Mucosa of descending colon (tissue), 3 donors: ENCODE results near the gene TMEM178A. TPM values are rescaled to one million over a fixed set of nuclear protein-coding genes. Genes with fewer than 3 reads are reported as not detected.

ENCODE experiments used
- ATAC-seq: fragments of 200-7000 bp; cut with Tn5 transposase; one replicate; pipeline ENCODE4 v1.9.1; 2020; ENCODE audit warnings: mild to moderate bottlenecking, moderate library complexity
- DNase-seq, 3 donors: peaks; one replicate each; pipeline ENCODE4 v3.0.0-alpha.2; 2020
- H3K36me3 ChIP-seq: fragments of 200-600 bp; one replicate; pipeline ENCODE4 v1.8.0; 2021; ENCODE audit warnings: low read depth, mild to moderate bottlenecking
- H3K4me1 ChIP-seq: fragments of 200-600 bp; one replicate; pipeline ENCODE4 v1.8.0; 2021; ENCODE audit warnings: low read depth, mild to moderate bottlenecking
- H3K4me3 ChIP-seq: fragments of 200-600 bp; one replicate; pipeline ENCODE4 v1.8.0; 2021; ENCODE audit warnings: mild to moderate bottlenecking
- H3K9me3 ChIP-seq: fragments of 200-600 bp; one replicate; pipeline ENCODE4 v1.8.0; 2021; ENCODE audit warnings: mild to moderate bottlenecking
- CTCF ChIP-seq: fragments of 200-600 bp; IDR thresholded peaks from one replicate; pipeline ENCODE4 v1.8.0; 2022; ENCODE audit warnings: antibody characterized with exemption, mild to moderate bottlenecking
- intact Hi-C, 2 donors: fragments of 100-400 bp; cut with DNase I in 1 of 2; cut with micrococcal nuclease in 1 of 2; formaldehyde crosslinking; loops; one replicate each; pipeline versions ENCODE4 v1.11.0 to v1.11.1; 2022; cut with DNase I, micrococcal nuclease
- total RNA-seq, 3 donors: library from RNA; stranded (reverse); fragmentation: NEBNext Ultra II Directional in 2 of 3; extraction: Animal tissue kit (Norgen Biotek cat#: 25700) in 2 of 3; gene quantifications; one replicate each; pipeline versions ENCODE4 v1.2.1 to v1.2.4, GENCODE V29; 2021 to 2023
- donor health status: DM: no; HTN: no; CAD: no; lungs with moderate emphysema.
- donor health status: DM: no; HTN: no; CAD: no.
- donor health status: DM: no; HTN: yes; CAD: no.

The TMEM178A gene
- total RNA-seq, 3 donors from 2014 or later = 1.0 to 3.9 (median 1.2) TPM

- DNase-seq (no peak), ATAC-seq (no peak)
- H3K36me3 ChIP-seq = no peaks in the 10 kb centered on the region
- intact Hi-C loops = no loop called here
- no peaks in the 10 kb centered on the region for H3K9me3 ChIP-seq
- TF ChIP-seq CTCF = no peak
- no peak overlapping the region for H3K4me3 ChIP-seq
- no peaks in the 10 kb centered on the region for H3K4me1 ChIP-seq
Observed at GRCh38 chr2:39734445-39734844, 68.7 kb downstream of the TMEM178A start.

- no peak for DNase-seq
- Histone ChIP-seq H3K36me3 (no peaks in the 10 kb centered on the region), H3K4me1 (no peaks in the 10 kb centered on the region), H3K9me3 (no peaks in the 10 kb centered on the region), H3K4me3 (no peak overlapping the region)
- intact Hi-C loops = no loop called here
- no peak for TF ChIP-seq CTCF
- ATAC-seq = no peak
Observed at GRCh38 chr2:39735648-39736047, 69.9 kb downstream of the TMEM178A start.

- Histone ChIP-seq H3K9me3 (no peaks in the 10 kb centered on the region), H3K36me3 (no peaks in the 10 kb centered on the region), H3K4me3 (no peak overlapping the region), H3K4me1 (no peaks in the 10 kb centered on the region)
- no peak for DNase-seq
- intact Hi-C loops = no loop called here
- TF ChIP-seq CTCF = no peak
- ATAC-seq = no peak
Observed at GRCh38 chr2:39736640-39737039, 70.9 kb downstream of the TMEM178A start.

GRCh38 chr2:39737661-39738060 lies 71.9 kb downstream of the TMEM178A start:
- DNase-seq = peak in 1 of 3 donors; percentile 4
- intact Hi-C loops = no loop called here
- TF ChIP-seq CTCF = no peak
- Histone ChIP-seq H3K4me3 (no peak overlapping the region), H3K9me3 (no peaks in the 10 kb centered on the region), H3K36me3 (no peaks in the 10 kb centered on the region), H3K4me1 (no peaks in the 10 kb centered on the region)
- ATAC-seq = no peak

GRCh38 chr2:39738936-39739335 lies 73.2 kb downstream of the TMEM178A start:
- ATAC-seq = no peak
- H3K4me3 ChIP-seq = no peak overlapping the region
- no peaks in the 10 kb centered on the region for H3K4me1 ChIP-seq
- no peak for TF ChIP-seq CTCF
- intact Hi-C loops = no loop called here
- no peaks in the 10 kb centered on the region for H3K36me3 ChIP-seq
- DNase-seq = no peak
- no peaks in the 10 kb centered on the region for H3K9me3 ChIP-seq

DNA sequence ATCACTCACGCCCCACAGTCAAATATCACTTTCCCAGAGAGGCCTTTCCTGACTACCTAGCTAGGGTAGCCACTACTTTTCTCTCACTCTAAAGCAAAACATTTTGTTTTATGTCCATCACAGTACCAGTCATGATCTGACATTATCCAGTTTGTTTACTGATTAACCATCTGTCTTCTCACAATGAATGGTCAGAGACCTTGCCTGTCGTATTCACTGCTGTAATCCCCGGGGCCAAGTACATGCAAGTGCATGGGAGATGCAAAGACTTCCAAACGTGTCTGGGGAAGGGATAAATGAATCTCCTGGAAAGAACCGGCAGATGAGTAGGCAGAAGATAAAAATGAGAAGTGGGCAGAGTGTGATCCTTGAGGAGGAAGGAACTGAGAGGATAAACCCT lies 73.7 kb downstream of the TMEM178A start:
- ATAC-seq = no peak
- Histone ChIP-seq H3K9me3 (no peaks in the 10 kb centered on the region), H3K36me3 (no peaks in the 10 kb centered on the region), H3K4me1 (no peaks in the 10 kb centered on the region), H3K4me3 (no peak overlapping the region)
- intact Hi-C loops = no loop called here
- DNase-seq = no peak
- TF ChIP-seq CTCF = no peak
